Measurements from ENCODE around the gene MUC5B.
A peak's percentile ranks its signal among the peaks of the same experiment; 100 is the strongest.
"Not testable (repeated sequence)": the region's sequence is repeated elsewhere in the genome, so short reads cannot be mapped to it uniquely, and the experiment has no call there.

The MUC5B gene

GRCh38 chr11:1252371-1253102 lies 29.7 kb downstream of the MUC5B start:
- no peak for DNase-seq

DNA sequence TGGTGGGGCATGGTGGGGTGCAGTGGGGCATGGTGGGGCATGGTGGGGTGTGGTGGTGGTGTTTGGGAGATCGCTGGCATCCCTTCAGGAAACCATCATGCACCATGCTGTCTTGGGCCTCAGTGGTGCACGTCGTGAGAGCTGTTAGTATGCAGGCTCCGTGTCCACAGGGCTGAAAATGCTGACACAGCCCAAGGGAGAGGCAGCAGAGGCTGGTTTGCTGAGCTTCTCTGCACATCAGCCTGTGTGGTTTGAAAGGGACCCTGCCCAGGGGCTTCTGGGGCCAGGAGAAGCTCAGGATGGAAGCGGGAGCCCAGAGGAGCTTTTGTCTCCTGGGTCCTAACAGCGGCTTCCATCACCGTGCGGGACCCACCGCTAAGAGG lies 30.2 kb downstream of the MUC5B start:
- DNase-seq, result no peak

DNA sequence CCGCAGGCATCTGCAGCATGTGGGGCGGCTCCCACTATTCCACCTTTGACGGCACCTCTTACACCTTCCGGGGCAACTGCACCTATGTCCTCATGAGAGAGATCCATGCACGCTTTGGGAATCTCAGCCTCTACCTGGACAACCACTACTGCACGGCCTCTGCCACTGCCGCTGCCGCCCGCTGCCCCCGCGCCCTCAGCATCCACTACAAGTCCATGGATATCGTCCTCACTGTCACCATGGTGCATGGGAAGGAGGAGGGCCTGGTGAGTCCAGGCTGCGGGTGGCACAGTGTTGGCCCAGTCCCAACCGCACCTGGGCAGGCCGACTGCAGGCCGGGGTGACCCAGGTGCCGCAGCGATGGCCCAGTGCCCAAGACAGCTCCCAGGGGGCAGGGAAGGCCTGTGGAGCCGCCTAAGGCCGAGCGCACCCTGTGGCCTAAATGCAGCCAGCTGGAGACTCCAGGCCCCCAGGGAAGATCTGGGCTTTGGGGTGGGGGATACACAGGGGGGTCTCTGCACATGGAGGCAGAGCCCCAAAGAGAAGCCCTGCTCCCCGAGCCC lies 31.3 kb downstream of the MUC5B start:
- no peak for DNase-seq

GRCh38 chr11:1254733-1255132 lies 31.9 kb downstream of the MUC5B start:
- DNase-seq, result no peak

DNA sequence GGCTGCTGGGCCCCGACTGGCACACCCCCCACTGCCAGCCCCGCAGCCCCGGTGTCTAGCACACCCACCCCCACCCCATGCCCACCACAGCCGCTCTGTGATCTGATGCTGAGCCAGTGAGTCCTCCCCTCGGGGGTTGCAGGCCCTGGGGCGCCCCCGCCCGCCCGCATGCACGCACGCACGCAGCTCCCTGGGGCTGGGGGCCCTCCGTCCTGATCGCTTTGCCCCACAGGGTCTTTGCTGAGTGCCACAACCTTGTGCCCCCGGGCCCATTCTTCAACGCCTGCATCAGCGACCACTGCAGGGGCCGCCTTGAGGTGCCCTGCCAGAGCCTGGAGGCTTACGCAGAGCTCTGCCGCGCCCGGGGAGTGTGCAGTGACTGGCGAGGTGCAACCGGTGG lies 32.3 kb downstream of the MUC5B start:
- no peak for DNase-seq

- DNase-seq, result no peak
Measured at GRCh38 chr11:1256257-1257045, 33.6 kb downstream of the MUC5B start.

DNA sequence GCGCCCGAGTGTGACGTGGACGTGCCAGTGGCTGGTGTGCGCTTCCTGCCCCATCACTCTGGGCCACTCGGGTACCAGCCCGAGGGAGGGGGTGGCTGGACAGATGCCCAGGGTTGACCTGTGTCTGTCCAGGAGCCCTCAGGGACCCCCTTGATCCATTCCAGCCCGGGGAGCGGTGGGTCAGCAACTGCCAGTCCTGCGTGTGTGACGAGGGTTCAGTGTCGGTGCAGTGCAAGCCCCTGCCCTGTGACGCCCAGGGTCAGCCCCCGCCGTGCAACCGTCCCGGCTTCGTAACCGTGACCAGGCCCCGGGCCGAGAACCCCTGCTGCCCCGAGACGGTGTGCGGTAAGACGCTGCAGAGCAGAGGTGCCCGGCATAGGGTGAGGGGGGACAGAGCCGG lies 34.5 kb downstream of the MUC5B start:
- DNase-seq, result no peak

DNA sequence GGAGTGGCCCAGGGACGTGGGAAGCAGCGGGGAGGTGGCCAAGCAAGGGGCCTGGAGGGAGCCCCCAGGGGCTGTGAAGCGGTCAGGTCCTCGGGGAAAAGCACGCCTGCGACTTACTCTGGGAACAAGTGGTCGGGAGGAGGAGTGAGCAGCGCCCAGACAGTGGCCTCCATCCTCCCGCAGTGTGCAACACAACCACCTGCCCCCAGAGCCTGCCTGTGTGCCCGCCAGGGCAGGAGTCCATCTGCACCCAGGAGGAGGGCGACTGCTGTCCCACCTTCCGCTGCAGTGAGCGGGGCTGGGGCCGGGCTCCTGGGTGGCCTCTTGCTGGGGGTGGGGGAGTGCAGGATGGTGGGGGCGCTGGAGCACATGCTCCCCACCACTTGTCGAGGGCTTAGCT lies 35.0 kb downstream of the MUC5B start:
- no peak for DNase-seq

DNA sequence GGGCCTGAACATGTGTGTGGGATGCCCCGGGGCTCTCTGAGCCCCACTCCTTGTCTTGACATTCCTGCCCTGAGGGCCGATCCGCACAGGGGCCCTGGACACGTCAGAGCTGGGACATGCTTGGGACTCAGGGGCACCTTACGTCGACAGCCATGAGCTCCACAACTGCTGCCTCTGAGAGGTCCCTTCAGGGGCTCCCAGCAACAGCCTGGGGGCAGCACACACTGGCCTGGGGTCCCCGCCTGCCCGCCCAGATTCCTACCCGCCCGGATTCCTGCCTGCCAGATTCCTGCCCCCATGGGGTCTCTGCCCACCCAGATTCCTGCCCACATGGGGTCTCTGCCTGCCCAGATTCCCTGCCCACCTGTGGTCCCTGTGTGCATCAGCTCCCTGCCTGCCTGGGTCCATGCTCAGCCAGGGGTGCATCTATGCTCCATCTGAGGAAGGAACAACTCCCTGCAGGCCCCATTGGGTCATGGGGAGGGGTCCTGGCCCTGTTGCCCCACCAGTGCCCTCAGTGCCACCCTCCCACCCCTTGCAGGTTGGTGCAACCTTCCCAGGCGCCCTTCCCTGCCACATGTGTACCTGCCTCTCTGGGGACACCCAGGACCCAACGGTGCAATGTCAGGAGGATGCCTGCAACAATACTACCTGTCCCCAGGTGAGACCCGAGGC lies 35.7 kb downstream of the MUC5B start:
- no peak for DNase-seq

- DNase-seq, result no peak
Measured at GRCh38 chr11:1259076-1259461, 36.2 kb downstream of the MUC5B start.

DNA sequence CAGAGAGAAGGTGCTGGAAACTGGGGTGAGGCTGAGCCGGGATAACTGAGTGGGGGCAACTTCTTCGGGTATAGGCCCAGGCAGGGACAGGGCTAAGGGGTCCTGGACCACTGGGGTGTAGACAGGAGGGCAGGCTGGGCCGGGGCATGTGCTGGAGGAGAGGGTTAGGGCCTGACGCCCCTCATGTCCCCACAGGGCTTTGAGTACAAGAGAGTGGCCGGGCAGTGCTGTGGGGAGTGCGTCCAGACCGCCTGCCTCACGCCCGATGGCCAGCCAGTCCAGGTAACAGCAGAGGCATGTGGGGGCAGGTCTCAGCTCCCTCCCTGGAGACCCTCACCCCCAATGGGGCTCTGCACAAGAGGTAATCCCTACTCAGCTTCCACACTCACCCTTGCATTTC lies 36.7 kb downstream of the MUC5B start:
- no peak for DNase-seq

GRCh38 chr11:1260023-1260501 lies 37.2 kb downstream of the MUC5B start:
- DNase-seq, result no peak

GRCh38 chr11:1260620-1261019 lies 37.8 kb downstream of the MUC5B start:
- no peak for DNase-seq

DNA sequence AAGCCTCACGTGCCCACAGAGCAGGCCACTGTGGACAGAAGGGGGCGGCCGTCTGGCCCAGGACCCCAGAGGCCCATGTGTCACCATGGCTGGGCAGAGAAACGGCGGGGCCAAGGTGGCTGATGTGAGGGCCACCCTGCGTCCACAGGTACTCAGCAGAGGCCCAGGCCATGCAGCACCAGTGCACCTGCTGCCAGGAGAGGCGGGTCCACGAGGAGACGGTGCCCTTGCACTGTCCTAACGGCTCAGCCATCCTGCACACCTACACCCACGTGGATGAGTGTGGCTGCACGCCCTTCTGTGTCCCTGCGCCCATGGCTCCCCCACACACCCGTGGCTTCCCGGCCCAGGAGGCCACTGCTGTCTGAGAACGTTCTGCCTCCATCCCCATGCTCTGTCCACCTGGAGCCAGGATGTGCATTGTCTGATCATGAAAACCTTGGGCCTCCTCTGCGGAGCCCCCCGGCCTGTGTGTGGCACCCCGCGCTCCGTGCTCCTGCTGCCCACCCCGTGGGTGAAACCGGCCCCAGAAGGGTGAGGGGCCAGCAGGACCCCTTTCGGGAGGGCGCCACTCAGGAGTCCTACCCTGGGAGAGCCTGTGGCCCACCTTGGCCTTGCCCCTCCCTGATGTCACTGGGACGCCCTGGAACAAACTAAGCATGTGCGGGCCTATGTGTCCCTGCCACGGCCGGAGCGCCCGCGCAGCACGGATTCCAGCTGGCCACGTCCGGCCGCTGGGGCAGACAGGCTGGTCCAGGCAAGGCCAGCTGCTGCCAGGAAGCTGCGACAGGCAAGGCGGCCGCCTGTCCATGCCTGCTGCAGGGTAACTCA lies 38.6 kb downstream of the MUC5B start:
- no peak for DNase-seq

DNA sequence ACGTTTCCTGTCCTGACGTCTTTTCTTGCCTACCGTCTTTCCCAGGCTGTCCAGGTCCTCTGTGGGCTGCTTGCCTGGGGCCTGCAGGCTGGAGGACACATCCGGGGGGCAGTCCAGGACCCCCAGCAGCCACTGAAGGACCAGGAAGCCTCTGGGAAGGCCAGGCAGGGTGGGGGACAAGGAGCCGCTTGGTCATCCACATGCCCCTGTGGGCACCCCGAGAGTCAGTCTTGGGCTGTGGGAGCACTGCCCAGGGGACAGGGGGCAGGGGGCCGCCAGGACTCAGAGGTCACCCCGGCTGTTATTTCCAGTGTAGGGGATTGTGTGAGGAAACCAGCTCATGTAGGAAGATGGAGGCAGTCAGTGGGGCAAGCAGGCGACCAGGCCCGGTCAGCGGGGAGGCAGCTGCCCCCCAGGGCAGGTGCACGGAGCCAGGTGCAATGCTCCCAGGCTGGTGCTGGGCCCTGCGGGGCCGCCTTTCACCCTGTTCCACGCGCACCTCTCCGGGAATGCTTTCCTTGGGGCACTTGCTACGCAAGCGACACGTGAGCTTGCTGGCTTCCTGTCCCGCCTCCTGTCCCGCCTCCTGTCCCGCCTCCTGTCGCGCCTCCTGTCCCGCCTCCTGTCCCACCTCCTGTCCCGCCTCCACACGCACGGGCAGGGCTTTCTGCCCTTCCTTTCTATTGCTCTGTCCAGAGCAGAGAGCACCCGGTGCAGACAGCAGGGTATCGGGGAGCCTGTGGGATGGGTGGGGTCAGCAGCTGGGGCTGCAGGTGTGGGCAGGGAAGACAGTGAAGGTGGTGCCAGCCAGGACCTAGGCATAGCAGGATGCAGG lies 39.5 kb downstream of the MUC5B start:
- DNase-seq, result peak; percentile 52 to 65

DNA sequence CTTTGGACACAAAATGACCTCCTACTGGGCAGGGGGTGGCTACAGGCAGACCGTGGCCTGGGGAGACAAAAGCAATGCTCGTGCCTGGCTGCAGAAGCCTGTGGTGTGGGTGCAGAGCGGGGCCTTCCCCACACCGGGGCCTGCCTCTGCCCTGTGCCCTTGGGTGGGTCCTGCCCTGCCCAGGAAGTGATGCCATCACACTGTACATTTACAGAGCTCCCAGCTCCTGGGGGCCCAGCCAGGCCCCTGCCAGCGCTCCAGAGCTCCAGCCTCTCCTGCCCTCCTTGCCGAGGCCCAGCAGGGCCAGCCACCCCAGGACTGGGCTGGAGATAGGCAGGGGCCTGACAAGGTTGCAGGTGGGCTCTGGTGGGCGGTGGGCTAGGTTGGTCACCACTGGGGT lies 40.1 kb downstream of the MUC5B start:
- no peak for DNase-seq

GRCh38 chr11:1264444-1264843 lies 41.6 kb downstream of the MUC5B start:
- DNase-seq, result peak; percentile 86 to 87

DNA sequence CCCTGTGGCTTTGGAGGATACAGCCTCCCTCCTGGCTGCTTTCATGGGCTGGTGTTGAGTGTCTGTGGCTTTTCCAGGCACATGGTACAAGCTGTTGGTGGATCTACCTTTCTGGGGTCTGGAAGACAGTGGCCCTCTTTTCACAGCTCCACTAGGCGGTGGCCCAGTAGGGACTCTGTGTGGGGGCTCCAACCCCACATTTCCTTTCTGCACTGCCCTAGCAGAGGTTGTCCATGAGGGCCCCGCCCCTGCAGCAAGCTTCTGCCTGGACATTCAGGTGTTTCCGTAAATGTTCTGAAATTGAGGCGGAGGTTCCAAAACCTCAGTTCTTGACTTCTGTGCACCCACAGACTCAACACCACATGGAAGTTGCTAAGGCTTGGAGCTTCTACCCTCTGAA lies 42.6 kb downstream of the MUC5B start:
- not testable (repeated sequence) for DNase-seq

- not testable (repeated sequence) for DNase-seq
Measured at GRCh38 chr11:1266976-1267375, 44.1 kb downstream of the MUC5B start.

- no peak for DNase-seq
Measured at GRCh38 chr11:1267441-1268100, 44.7 kb downstream of the MUC5B start.

- no peak for DNase-seq
Measured at GRCh38 chr11:1269957-1270356, 47.1 kb downstream of the MUC5B start.
